Measurements from ENCODE around the gene HUS1B. TPM values are rescaled to one million over a fixed set of nuclear protein-coding genes. Genes with fewer than 3 reads are reported as not detected.

HUS1B gene
- total RNA-seq, 1 experiment from 2014 or later, result 0.72 TPM

GRCh38 chr6:624979-625378, 31.9 kb downstream of the HUS1B start:
- intact Hi-C loops (cut with micrococcal nuclease), result no loop called here
- no peak for TF ChIP-seq CTCF (IDR thresholded peaks at IDR 0.05; ENCODE audit: unreplicated experiment)
- Mint-ChIP-seq H3K27ac (ENCODE audit: low read depth, unreplicated experiment) (no peak overlapping the region), H3K9me3 (ENCODE audit: unreplicated experiment) (no peaks in the 10 kb centered on the region), H3K4me1 (ENCODE audit: insufficient read depth, unreplicated experiment) (no peaks in the 10 kb centered on the region), H3K27me3 (ENCODE audit: insufficient read depth, unreplicated experiment) (no peaks in the 10 kb centered on the region), H3K4me3 (ENCODE audit: unreplicated experiment) (no peak overlapping the region), H3K36me3 (ENCODE audit: insufficient read depth, unreplicated experiment) (no peaks in the 10 kb centered on the region)
- ChIA-PET POLR2A (no interaction called here), CTCF (interaction anchor here (1.0 kb wide), 3 partner anchors 11 to 139 kb away, joined by 3 read pairs; no protein-coding TSS in a partner anchor)
- BruUV-seq (replicated peaks), result no TSS peak
- DNase-seq (ENCODE audit: unreplicated experiment), result peak; percentile 16

DNA sequence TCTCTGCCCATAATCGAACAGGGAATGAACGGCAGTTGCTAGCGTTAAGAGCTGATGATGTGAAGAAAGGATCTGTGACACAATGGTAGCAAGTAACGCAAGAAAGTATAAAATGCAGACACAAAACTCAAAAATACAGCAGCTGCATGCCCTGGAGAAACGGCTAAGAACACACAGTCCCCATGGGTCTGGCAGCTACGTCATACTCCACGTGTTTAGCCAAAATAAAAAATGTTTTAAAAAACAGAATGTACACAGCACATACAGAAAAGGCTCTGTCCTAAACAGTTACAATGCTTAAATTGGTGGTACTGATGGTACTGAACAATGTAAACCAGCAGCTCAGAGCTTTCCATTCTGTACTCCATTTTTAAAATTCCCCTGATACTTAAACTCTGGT, 34.4 kb downstream of the HUS1B start:
- Mint-ChIP-seq H3K4me1 (ENCODE audit: insufficient read depth, unreplicated experiment) (no peaks in the 10 kb centered on the region), H3K27me3 (ENCODE audit: insufficient read depth, unreplicated experiment) (no peaks in the 10 kb centered on the region), H3K9me3 (ENCODE audit: unreplicated experiment) (no peaks in the 10 kb centered on the region), H3K27ac (ENCODE audit: low read depth, unreplicated experiment) (no peak overlapping the region), H3K36me3 (ENCODE audit: insufficient read depth, unreplicated experiment) (peaks cover 3% of the 10 kb centered on the region), H3K4me3 (ENCODE audit: unreplicated experiment) (no peak overlapping the region)
- POLR2A ChIA-PET, result no interaction called here
- intact Hi-C loops (cut with micrococcal nuclease), result no loop called here
- TF ChIP-seq CTCF (IDR thresholded peaks at IDR 0.05; ENCODE audit: unreplicated experiment), result no peak
- BruUV-seq (replicated peaks), result no TSS peak
- DNase-seq (ENCODE audit: unreplicated experiment), result no peak
- CTCF ChIA-PET, result interaction anchor here (0.6 kb wide), 1 partner anchor 26 kb away, joined by 5 read pairs; no protein-coding TSS in a partner anchor

DNA sequence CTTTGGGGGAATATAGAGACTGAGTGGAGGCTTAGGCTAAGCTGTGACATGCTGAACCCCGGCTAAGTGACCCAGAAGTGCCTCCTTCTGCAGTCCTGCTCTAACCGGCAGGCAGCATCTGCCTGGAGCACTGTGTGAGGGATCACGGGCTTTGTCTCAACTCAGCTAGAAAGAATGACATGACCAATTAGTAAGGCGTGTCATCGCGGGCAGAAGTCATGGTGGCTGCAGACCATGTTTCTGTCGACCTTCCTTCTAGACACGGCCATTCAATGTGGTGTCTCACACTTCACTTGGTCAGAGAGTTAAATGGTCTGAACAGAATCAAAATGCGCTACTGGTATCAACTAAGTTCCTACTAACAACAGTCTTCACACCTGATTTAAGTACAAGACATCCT, 35.0 kb downstream of the HUS1B start:
- intact Hi-C loops (cut with micrococcal nuclease), result loop anchor here (2.0 kb wide), 1 partner anchor 53 kb away; no protein-coding TSS in a partner anchor
- DNase-seq (ENCODE audit: unreplicated experiment), result no peak
- Mint-ChIP-seq H3K27me3 (ENCODE audit: insufficient read depth, unreplicated experiment) (no peaks in the 10 kb centered on the region), H3K9me3 (ENCODE audit: unreplicated experiment) (no peaks in the 10 kb centered on the region), H3K27ac (ENCODE audit: low read depth, unreplicated experiment) (no peak overlapping the region), H3K4me1 (ENCODE audit: insufficient read depth, unreplicated experiment) (no peaks in the 10 kb centered on the region), H3K36me3 (ENCODE audit: insufficient read depth, unreplicated experiment) (peaks cover 9% of the 10 kb centered on the region), H3K4me3 (ENCODE audit: unreplicated experiment) (no peak overlapping the region)
- CTCF ChIA-PET, result interaction anchor here (0.6 kb wide), 1 partner anchor 27 kb away, joined by 5 read pairs; no protein-coding TSS in a partner anchor
- no peak for TF ChIP-seq CTCF (IDR thresholded peaks at IDR 0.05; ENCODE audit: unreplicated experiment)
- POLR2A ChIA-PET, result no interaction called here
- BruUV-seq (replicated peaks), result no TSS peak

- no TSS peak for BruUV-seq (replicated peaks)
Observed at GRCh38 chr6:620950-621349, 36.0 kb downstream of the HUS1B start.

More at GRCh38 chr6:620950-621349, 36.0 kb downstream of the HUS1B start:
- POLR2A ChIA-PET, result no interaction called here
- intact Hi-C loops (cut with micrococcal nuclease), result loop anchor here (2.0 kb wide), 1 partner anchor 52 kb away; no protein-coding TSS in a partner anchor
- no peaks in the 10 kb centered on the region for H3K4me1 Mint-ChIP-seq (ENCODE audit: insufficient read depth, unreplicated experiment)
- DNase-seq (ENCODE audit: unreplicated experiment), result no peak
- H3K36me3 Mint-ChIP-seq (ENCODE audit: insufficient read depth, unreplicated experiment), result peaks cover 9% of the 10 kb centered on the region
- H3K9me3 Mint-ChIP-seq (ENCODE audit: unreplicated experiment), result no peaks in the 10 kb centered on the region
- CTCF ChIA-PET, result no interaction called here
- H3K27me3 Mint-ChIP-seq (ENCODE audit: insufficient read depth, unreplicated experiment), result no peaks in the 10 kb centered on the region
- no peak overlapping the region for H3K27ac Mint-ChIP-seq (ENCODE audit: low read depth, unreplicated experiment)
- no peak for TF ChIP-seq CTCF (IDR thresholded peaks at IDR 0.05; ENCODE audit: unreplicated experiment)
- H3K4me3 Mint-ChIP-seq (ENCODE audit: unreplicated experiment), result no peak overlapping the region
